SU-DHL-6 (cell line): ENCODE results near the gene CASP10.

ENCODE experiments used
- CTCF ChIP-seq: fragments of 200-600 bp; sonication (generic); IDR thresholded peaks from one replicate; pipeline ENCODE4 v1.5.1; 2017; ENCODE audit warnings: antibody characterized with exemption, mild to moderate bottlenecking, low read length, moderate library complexity; ENCODE audit not compliant: insufficient read depth, poor library complexity, severe bottlenecking
- EZH2phosphoT487 ChIP-seq: fragments of 200-600 bp; sonication (generic), shearing (Covaris generic); conservative IDR thresholded peaks from 2 replicates; pipeline ENCODE4 v1.6.1; 2018; ENCODE audit warnings: mild to moderate bottlenecking, antibody characterized with exemption, low read length, moderate library complexity, mixed read lengths

GRCh38 chr2:201233812-201234662 lies 51.1 kb downstream of the CASP10 start:
- TF ChIP-seq CTCF, result no peak
- no peak for TF ChIP-seq EZH2phosphoT487
